Lung (tissue), 11 donors: Measurements from ENCODE around the gene KRABD2.

Experiments
- ATAC-seq: fragments of 200-7000 bp; cut with Tn5 transposase; one replicate; pipeline ENCODE4 v1.9.1; 2020; ENCODE audit warnings: moderate number of reproducible peaks; ENCODE audit not compliant: insufficient read depth, low FRiP score
- DNase-seq, 3 donors: peaks; one replicate each; pipeline ENCODE4 v3.0.0-alpha.2; 2013 to 2017
- H3K27ac ChIP-seq, 2 donors: one replicate each; pipeline ENCODE4 v1.5.1; 2013; ENCODE audit warnings: mild to moderate bottlenecking in 2 of 2, moderate library complexity in 2 of 2, control low read depth in 1 of 2, inconsistent platforms in 1 of 2, low read depth in 1 of 2, low read length in 1 of 2
- H3K27me3 ChIP-seq, 3 donors: one replicate each; pipeline ENCODE4 v1.5.1; 2013; ENCODE audit warnings: low read length in 2 of 3; ENCODE audit not compliant: control insufficient read depth in 3 of 3, insufficient read depth in 3 of 3
- H3K36me3 ChIP-seq, 4 donors: one replicate each; pipeline ENCODE4 v1.5.1; 2013; ENCODE audit warnings: low read length in 4 of 4, mild to moderate bottlenecking in 1 of 4, moderate library complexity in 1 of 4; ENCODE audit not compliant: control insufficient read depth in 4 of 4, insufficient read depth in 4 of 4
- H3K4me1 ChIP-seq, 5 donors: one replicate each; pipeline ENCODE4 v1.5.1; 2013; ENCODE audit warnings: low read length in 5 of 5, mild to moderate bottlenecking in 2 of 5, moderate library complexity in 1 of 5; ENCODE audit not compliant: control insufficient read depth in 5 of 5, insufficient read depth in 5 of 5
- H3K4me3 ChIP-seq: one replicate; pipeline ENCODE4 v1.5.1; 2013; ENCODE audit warnings: mild to moderate bottlenecking, control low read depth, moderate library complexity
- H3K9ac ChIP-seq, 2 donors: one replicate each; pipeline ENCODE4 v1.5.1; 2013; ENCODE audit warnings: low read length in 2 of 2, control low read depth in 1 of 2; ENCODE audit not compliant: insufficient read depth in 1 of 2
- H3K9me3 ChIP-seq, 4 donors: one replicate each; pipeline ENCODE4 v1.5.1; 2013; ENCODE audit warnings: low read length in 3 of 4, mild to moderate bottlenecking in 1 of 4, moderate library complexity in 1 of 4; ENCODE audit not compliant: control insufficient read depth in 4 of 4, insufficient read depth in 3 of 4
- WGBS, 2 donors: extraction: QIAGEN DNeasy Blood & Tissue Kit; methylation state at CpG; one replicate each; pipeline ENCODE4 v1.1.7; 2013; 5-methylcytosine and 5-hydroxymethylcytosine counted together
- TF ChIP-seq, protein P1 (sequence below): IDR thresholded peaks from 2 replicates; pipeline ENCODE4 v1.5.1; 2012; ENCODE audit warnings: mild to moderate bottlenecking; ENCODE audit errors: control extremely low read depth, extremely low read depth
- donor health status: control.
- donor health status: control.
- donor health status: Bipolar disorder and iron deficiency.
- donor health status: healthy.
- donor health status: DM: yes; HTN: yes; CAD: no.

Gene KRABD2

DNA sequence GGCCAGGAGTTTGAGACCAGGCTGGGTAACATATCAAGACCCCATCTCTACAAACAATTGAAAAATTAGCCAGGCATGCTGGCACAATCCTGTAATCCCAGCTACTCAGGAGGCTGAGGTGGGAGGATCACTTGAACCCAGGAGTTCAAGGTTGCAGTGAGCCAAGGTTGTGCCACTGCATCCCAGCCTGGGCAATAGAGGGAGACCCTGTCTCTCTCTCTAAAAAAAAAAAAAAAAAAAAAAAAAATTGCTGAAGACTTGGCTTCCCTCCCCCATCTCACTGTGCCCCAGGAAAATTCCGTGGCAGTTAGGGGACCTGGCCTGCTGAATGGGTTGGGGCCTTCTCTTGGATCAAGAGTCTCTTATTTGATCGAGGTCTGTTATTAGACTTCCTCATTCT, 37.0 kb downstream of the KRABD2 start, which contains the start of gene ODF4:
TSS of gene ODF4 (plus strand) at position 301 of the 400 bp plus-strand sequence. CDS start 212 bp downstream, outside the sequence.
- no peaks in the 10 kb centered on the region for H3K9me3 ChIP-seq
- 51 to 57% methylated on average over 2 of the region's 2 CpGs for WGBS, 2 donors
- H3K4me3 ChIP-seq, result no peak within 1 kb of the TSS
- H3K27ac ChIP-seq, result no peak within 1 kb of the TSS
- no peaks in the 10 kb centered on the region for H3K4me1 ChIP-seq
- no peaks in the 10 kb centered on the region for H3K27me3 ChIP-seq
- no peaks in the 10 kb centered on the region for H3K36me3 ChIP-seq
- no peak within 1 kb of the TSS for H3K9ac ChIP-seq
- no peak for DNase-seq
- TF ChIP-seq, protein P1, sequence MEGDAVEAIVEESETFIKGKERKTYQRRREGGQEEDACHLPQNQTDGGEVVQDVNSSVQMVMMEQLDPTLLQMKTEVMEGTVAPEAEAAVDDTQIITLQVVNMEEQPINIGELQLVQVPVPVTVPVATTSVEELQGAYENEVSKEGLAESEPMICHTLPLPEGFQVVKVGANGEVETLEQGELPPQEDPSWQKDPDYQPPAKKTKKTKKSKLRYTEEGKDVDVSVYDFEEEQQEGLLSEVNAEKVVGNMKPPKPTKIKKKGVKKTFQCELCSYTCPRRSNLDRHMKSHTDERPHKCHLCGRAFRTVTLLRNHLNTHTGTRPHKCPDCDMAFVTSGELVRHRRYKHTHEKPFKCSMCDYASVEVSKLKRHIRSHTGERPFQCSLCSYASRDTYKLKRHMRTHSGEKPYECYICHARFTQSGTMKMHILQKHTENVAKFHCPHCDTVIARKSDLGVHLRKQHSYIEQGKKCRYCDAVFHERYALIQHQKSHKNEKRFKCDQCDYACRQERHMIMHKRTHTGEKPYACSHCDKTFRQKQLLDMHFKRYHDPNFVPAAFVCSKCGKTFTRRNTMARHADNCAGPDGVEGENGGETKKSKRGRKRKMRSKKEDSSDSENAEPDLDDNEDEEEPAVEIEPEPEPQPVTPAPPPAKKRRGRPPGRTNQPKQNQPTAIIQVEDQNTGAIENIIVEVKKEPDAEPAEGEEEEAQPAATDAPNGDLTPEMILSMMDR, result no peak
- no peak for ATAC-seq

DNA sequence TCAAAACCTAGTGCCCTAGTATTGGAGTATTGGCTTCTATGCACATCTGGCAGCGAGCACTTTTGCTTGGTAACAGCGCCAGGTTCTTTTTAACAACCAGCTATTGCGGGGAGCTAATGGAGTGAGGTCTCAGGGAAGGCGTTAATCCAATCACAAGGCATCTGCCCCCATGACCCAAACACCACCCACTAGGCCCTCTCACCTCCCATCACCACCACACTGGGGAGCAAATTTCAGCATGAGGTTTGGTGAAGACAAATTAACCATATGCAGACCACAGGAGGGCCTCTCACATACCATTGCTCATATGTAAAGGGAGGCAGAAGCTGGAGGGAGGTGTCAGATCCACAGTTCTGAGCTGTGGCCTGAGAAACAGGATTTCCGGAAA, 37.8 kb downstream of the KRABD2 start:
- DNase-seq, result no peak
- no peak for ATAC-seq
- Histone ChIP-seq H3K27ac (no peak overlapping the region), H3K36me3 (no peaks in the 10 kb centered on the region), H3K27me3 (no peaks in the 10 kb centered on the region), H3K9ac (no peak overlapping the region), H3K4me1 (no peaks in the 10 kb centered on the region), H3K4me3 (no peak overlapping the region), H3K9me3 (no peaks in the 10 kb centered on the region)
- WGBS, 2 donors, result 82 to 83% methylated on average over 5 of the region's 5 CpGs
- TF ChIP-seq, protein P1, result no peak

DNA sequence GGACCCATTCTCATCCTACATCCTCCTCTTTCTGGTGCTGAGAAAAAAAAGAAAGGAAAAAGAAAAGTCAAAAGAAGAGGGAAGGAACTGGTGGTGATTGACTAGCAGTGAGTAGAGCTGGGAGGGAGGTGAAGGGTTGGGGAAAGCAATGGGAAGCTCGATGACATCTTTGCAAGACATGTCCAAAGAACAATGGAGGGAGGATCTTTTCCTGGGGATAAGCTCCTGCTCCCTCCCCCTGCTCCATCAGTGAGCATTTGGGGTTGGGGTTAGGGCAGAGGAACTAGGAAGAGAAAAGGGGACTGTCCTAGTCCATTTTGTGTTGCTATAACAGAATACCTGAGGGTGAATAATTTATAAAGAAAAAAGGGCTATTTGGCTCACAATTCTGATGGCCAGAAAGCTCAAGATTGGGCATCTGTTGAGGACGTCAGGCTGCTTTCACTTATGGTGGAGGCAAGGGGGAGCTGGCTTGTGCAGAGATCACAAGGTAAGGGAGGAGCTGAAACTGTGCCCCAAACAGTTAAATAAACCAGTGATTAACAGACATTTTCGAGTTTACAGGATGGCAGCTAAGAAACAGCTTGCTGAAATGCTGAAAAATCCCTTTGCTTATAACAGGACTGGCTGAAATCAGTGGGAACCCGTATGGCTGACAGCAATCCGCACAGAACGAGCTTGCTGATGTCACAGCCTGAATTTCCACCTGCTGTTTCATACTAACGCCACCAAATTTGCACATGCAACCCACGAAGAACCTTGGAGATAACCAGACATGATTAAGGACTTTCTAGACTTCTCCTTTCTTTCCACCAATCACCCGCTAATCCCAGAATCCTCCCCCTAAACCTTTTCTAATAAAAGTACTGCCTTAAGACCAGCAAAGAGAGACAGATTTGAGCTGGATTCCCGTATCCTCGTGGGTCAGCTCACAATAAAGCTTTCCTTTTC, 38.4 kb downstream of the KRABD2 start:
- TF ChIP-seq, protein P1, result no peak
- 20 to 33% methylated on average over 11 of the region's 11 CpGs for WGBS, 2 donors
- Histone ChIP-seq H3K27me3 (no peaks in the 10 kb centered on the region), H3K9ac (no peak overlapping the region), H3K9me3 (no peaks in the 10 kb centered on the region), H3K36me3 (no peaks in the 10 kb centered on the region), H3K27ac (no peak overlapping the region), H3K4me1 (no peaks in the 10 kb centered on the region), H3K4me3 (no peak overlapping the region)
- no peak for ATAC-seq
- no peak for DNase-seq
